Tibial artery (tissue), 4 donors: ENCODE data around the gene SPARCL1.

ENCODE experiments used
- DNase-seq, 2 donors: peaks; one replicate each; pipeline ENCODE4 v3.0.0-alpha.2; 2019
- H3K27ac ChIP-seq, 2 donors: fragments of 200-600 bp; sonication (generic) in 1 of 2; 1 replicate in 1 of 2; 2 replicates in 1 of 2; pipeline ENCODE4 v1.5.1; 2018 to 2019; ENCODE audit warnings: mild to moderate bottlenecking in 1 of 2
- H3K27me3 ChIP-seq, 2 donors: fragments of 200-600 bp; sonication (generic) in 1 of 2; one replicate each; pipeline versions ENCODE4 v1.5.1 to v1.6.0; 2016 to 2019
- H3K36me3 ChIP-seq, 3 donors: fragments of 200-600 bp; sonication (generic) in 2 of 3; one replicate each; pipeline ENCODE4 v1.5.1; 2016 to 2019; ENCODE audit warnings: mild to moderate bottlenecking in 2 of 3
- H3K4me1 ChIP-seq, 4 donors: fragments of 200-600 bp; sonication (generic) in 2 of 4; 1 replicate in 3 of 4; 2 replicates in 1 of 4; pipeline ENCODE4 v1.5.1; 2016 to 2019
- H3K4me3 ChIP-seq, 2 donors: fragments of 200-600 bp; sonication (generic) in 1 of 2; 1 replicate in 1 of 2; 2 replicates in 1 of 2; pipeline ENCODE4 v1.5.1; 2018 to 2019; ENCODE audit warnings: mild to moderate bottlenecking in 2 of 2
- H3K9me3 ChIP-seq, 3 donors: fragments of 200-600 bp; sonication (generic) in 1 of 3; one replicate each; pipeline ENCODE4 v1.5.1; 2016 to 2019
- intact Hi-C: fragments of 100-400 bp; cut with DNase I; formaldehyde crosslinking; loops from one replicate; pipeline ENCODE4 v1.15.0; 2023; ENCODE audit warnings: low total_unique reads
- TF ChIP-seq, protein P1 (sequence below), 2 experiments: fragments of 200-600 bp in 1 of 2; fragments of 450-650 bp in 1 of 2; IDR thresholded peaks; one replicate each; pipeline ENCODE4 v1.5.1; 2017 to 2019; ENCODE audit warnings: antibody characterized with exemption in 2 of 2, mild to moderate bottlenecking in 1 of 2, moderate library complexity in 1 of 2

The SPARCL1 gene

DNA sequence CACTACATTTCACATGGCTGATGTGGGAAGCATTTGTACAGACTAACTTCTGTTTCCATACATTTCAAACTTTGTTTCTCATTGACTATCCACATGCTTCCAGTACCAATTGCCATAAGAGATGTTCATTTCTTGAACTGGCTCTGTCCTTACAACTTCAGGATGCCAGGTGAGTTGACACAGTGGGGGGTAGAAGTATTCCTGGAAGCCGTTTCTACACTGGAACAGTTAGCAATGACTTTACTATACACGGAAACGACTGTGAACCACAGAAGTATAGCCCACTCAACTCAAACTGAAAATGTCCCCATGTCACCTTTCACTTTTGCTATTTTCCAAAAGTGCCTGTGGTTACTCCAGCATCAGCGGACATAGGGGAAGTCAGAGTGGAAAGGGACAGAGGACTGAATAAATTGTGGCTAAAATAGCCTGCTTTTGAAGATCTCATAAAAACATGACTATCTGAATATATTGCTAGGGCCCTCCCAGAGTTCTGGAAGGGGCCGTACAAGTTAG lies 41.2 kb upstream of the SPARCL1 start:
- Histone ChIP-seq H3K4me1 (peaks cover 0 to 6% (median 0%) of the 10 kb centered on the region in 4 donors), H3K9me3 (no peaks in the 10 kb centered on the region), H3K4me3 (no peak overlapping the region), H3K27ac (no peak overlapping the region), H3K27me3 (no peaks in the 10 kb centered on the region), H3K36me3 (no peaks in the 10 kb centered on the region)
- no peak for DNase-seq
- intact Hi-C loops, result loop anchor here (10.0 kb wide), 1 partner anchor 54 kb away; no protein-coding TSS in a partner anchor
- TF ChIP-seq, protein P1, sequence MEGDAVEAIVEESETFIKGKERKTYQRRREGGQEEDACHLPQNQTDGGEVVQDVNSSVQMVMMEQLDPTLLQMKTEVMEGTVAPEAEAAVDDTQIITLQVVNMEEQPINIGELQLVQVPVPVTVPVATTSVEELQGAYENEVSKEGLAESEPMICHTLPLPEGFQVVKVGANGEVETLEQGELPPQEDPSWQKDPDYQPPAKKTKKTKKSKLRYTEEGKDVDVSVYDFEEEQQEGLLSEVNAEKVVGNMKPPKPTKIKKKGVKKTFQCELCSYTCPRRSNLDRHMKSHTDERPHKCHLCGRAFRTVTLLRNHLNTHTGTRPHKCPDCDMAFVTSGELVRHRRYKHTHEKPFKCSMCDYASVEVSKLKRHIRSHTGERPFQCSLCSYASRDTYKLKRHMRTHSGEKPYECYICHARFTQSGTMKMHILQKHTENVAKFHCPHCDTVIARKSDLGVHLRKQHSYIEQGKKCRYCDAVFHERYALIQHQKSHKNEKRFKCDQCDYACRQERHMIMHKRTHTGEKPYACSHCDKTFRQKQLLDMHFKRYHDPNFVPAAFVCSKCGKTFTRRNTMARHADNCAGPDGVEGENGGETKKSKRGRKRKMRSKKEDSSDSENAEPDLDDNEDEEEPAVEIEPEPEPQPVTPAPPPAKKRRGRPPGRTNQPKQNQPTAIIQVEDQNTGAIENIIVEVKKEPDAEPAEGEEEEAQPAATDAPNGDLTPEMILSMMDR (IDR thresholded peaks at IDR 0.05), result no peak

GRCh38 chr4:87567191-87567590 lies 38.0 kb upstream of the SPARCL1 start:
- Histone ChIP-seq H3K27ac (no peak overlapping the region), H3K27me3 (no peaks in the 10 kb centered on the region), H3K9me3 (no peaks in the 10 kb centered on the region), H3K4me1 (no peaks in the 10 kb centered on the region), H3K4me3 (no peak overlapping the region), H3K36me3 (no peaks in the 10 kb centered on the region)
- intact Hi-C loops, result no loop called here
- TF ChIP-seq, protein P1 (IDR thresholded peaks at IDR 0.05), result no peak
- no peak for DNase-seq

DNA sequence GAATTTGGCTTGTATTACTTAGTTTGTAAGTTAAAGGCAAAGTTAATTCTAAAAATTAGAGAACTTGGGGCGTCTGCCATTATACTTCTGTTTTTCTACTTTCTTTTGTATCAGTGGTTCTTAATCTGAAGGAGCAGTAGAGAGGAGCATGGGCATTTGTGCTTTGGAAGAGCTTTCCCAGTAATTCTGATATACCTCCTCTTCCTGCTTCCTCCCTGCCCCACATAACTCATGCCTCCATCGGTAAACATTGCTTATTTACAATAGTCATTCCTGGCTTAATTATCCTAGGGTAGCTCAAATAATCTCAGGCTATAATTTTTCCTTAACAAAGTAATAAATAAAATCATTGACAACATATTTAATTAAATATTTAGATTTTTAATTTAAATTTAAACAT lies 37.1 kb upstream of the SPARCL1 start:
- TF ChIP-seq, protein P1 (IDR thresholded peaks at IDR 0.05), result no peak
- H3K4me1 ChIP-seq, result no peaks in the 10 kb centered on the region
- H3K27ac ChIP-seq, result no peak overlapping the region
- no peak for DNase-seq
- no peak overlapping the region for H3K4me3 ChIP-seq
- no peaks in the 10 kb centered on the region for H3K9me3 ChIP-seq
- intact Hi-C loops, result no loop called here
- H3K36me3 ChIP-seq, result no peaks in the 10 kb centered on the region
- no peaks in the 10 kb centered on the region for H3K27me3 ChIP-seq

DNA sequence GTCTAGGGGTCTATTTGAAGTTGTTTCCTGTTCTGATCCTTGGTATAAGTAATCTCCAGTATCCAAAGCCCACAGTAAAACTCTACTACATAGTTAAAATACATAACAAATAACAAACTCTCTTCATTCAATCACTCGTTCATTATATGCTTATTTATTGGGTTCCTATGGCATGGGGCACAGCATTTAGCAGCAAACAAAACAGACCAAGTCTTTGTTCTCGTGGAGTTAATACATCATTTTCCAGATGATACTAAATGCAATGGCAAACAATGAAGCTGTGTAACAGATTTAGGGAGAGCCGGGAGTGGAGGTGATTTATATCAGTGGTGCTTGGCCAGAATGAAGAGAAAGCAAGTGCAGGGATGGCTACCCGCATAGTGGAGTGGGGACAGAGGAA lies 36.6 kb upstream of the SPARCL1 start:
- Histone ChIP-seq H3K4me1 (no peaks in the 10 kb centered on the region), H3K27me3 (no peaks in the 10 kb centered on the region), H3K27ac (no peak overlapping the region), H3K36me3 (no peaks in the 10 kb centered on the region), H3K9me3 (no peaks in the 10 kb centered on the region), H3K4me3 (no peak overlapping the region)
- intact Hi-C loops, result no loop called here
- no peak for DNase-seq
- TF ChIP-seq, protein P1 (IDR thresholded peaks at IDR 0.05), result no peak

DNA sequence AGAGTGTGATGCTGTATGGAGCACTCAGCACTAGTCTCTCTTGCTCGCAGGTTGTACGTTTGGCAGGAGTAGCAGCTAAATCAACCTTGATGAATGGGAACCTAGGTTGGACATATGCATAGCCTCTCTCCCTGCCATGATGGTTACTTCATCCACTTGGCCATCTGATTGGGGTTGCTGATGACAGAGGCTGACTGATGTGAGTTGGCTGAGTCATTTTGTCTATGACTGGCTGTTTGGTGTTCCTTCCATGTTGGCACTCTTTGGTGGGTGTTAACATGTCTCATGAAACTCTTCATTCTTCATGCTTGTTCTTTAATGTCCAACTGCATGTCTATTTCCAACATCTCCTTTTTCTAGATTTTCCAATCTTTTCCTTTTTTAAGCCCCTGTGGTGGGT lies 31.6 kb upstream of the SPARCL1 start:
- H3K27me3 ChIP-seq, result no peaks in the 10 kb centered on the region
- no peak overlapping the region for H3K27ac ChIP-seq
- peaks cover 0 to 22% (median 5%) of the 10 kb centered on the region in 4 donors for H3K4me1 ChIP-seq
- no peaks in the 10 kb centered on the region for H3K36me3 ChIP-seq
- no peak overlapping the region for H3K4me3 ChIP-seq
- DNase-seq, result no peak
- intact Hi-C loops, result no loop called here
- H3K9me3 ChIP-seq, result no peaks in the 10 kb centered on the region
- TF ChIP-seq, protein P1 (IDR thresholded peaks at IDR 0.05), result no peak
